GM12875 (cell line): Measurements from ENCODE around the gene VWA1.
A peak's percentile ranks its signal among the peaks of the same experiment; 100 is the strongest.

Experiments
- H3K4me3 ChIP-seq: one replicate; pipeline ENCODE4 v1.5.1; 2011; ENCODE audit warnings: low read depth, low read length, control low read depth
- TF ChIP-seq, protein P1 (sequence below): IDR thresholded peaks from 2 replicates; pipeline ENCODE4 v1.5.1; 2011; ENCODE audit warnings: low read depth, mild to moderate bottlenecking, control low read depth, inconsistent platforms, low read length, moderate library complexity, borderline replicate concordance; ENCODE audit not compliant: insufficient read depth

The VWA1 gene, protein sequence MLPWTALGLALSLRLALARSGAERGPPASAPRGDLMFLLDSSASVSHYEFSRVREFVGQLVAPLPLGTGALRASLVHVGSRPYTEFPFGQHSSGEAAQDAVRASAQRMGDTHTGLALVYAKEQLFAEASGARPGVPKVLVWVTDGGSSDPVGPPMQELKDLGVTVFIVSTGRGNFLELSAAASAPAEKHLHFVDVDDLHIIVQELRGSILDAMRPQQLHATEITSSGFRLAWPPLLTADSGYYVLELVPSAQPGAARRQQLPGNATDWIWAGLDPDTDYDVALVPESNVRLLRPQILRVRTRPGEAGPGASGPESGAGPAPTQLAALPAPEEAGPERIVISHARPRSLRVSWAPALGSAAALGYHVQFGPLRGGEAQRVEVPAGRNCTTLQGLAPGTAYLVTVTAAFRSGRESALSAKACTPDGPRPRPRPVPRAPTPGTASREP

GRCh38 chr1:1435106-1435903, at the start of gene VWA1:
Gene VWA1 (plus strand): TSS chr1:1435690. CDS start chr1:1435749, 59 bp downstream.
- peak within 1 kb of the TSS; percentile 42 for H3K4me3 ChIP-seq
- TF ChIP-seq, protein P1, sequence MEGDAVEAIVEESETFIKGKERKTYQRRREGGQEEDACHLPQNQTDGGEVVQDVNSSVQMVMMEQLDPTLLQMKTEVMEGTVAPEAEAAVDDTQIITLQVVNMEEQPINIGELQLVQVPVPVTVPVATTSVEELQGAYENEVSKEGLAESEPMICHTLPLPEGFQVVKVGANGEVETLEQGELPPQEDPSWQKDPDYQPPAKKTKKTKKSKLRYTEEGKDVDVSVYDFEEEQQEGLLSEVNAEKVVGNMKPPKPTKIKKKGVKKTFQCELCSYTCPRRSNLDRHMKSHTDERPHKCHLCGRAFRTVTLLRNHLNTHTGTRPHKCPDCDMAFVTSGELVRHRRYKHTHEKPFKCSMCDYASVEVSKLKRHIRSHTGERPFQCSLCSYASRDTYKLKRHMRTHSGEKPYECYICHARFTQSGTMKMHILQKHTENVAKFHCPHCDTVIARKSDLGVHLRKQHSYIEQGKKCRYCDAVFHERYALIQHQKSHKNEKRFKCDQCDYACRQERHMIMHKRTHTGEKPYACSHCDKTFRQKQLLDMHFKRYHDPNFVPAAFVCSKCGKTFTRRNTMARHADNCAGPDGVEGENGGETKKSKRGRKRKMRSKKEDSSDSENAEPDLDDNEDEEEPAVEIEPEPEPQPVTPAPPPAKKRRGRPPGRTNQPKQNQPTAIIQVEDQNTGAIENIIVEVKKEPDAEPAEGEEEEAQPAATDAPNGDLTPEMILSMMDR, result no peak

DNA sequence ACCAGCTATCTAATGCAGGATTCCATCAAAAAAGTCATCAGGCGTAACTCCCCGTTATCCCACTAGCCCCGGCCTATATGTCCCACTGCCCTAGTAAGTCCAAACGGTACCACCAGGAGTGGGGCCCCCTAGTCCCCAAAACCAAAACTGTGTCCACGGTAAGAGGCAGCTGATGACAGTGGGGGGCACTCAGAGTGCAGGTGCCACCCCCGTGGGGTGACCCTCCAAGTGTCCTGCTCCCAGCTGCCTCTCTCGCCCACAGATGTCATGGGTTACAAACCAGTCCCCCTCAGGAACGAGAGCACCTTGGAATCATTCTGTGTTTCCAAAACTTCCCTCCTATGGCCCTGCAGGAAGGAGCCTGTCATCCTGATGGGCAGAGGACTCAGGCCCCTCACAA, 49.6 kb upstream of the VWA1 start:
- H3K4me3 ChIP-seq, result no peak overlapping the region
- TF ChIP-seq, protein P1, result no peak

GRCh38 chr1:1387098-1388077, 48.1 kb upstream of the VWA1 start:
- TF ChIP-seq, protein P1, result no peak
- H3K4me3 ChIP-seq, result no peak overlapping the region

- no peak overlapping the region for H3K4me3 ChIP-seq
- TF ChIP-seq, protein P1, result no peak
These were observed 47.4 kb upstream of the VWA1 start for GRCh38 chr1:1388078-1388472.

GRCh38 chr1:1390675-1391074, 44.8 kb upstream of the VWA1 start:
- TF ChIP-seq, protein P1, result no peak
- H3K4me3 ChIP-seq, result no peak overlapping the region

GRCh38 chr1:1391225-1391624, 44.3 kb upstream of the VWA1 start:
- TF ChIP-seq, protein P1, result no peak
- no peak overlapping the region for H3K4me3 ChIP-seq
